Endodermal cell (in vitro differentiated cells): ENCODE measurements around the gene RNF17. TPM values are rescaled to one million over a fixed set of nuclear protein-coding genes. Genes with fewer than 3 reads are reported as not detected.
"Not testable (repeated sequence)": the region's sequence is repeated elsewhere in the genome, so short reads cannot be mapped to it uniquely, and the experiment has no call there.

Experiments
- DNase-seq: peaks from one replicate; pipeline ENCODE4 v3.0.0-alpha.2; 2017
- H3K27ac ChIP-seq: 2 replicates; pipeline ENCODE4 v1.5.1; 2013; ENCODE audit warnings: mild to moderate bottlenecking, low read depth, low read length, moderate library complexity
- H3K27me3 ChIP-seq: 2 replicates; pipeline ENCODE4 v1.6.1; 2013; ENCODE audit warnings: mild to moderate bottlenecking, low read length, moderate library complexity; ENCODE audit not compliant: insufficient read depth, control insufficient read depth, poor library complexity, severe bottlenecking
- H3K36me3 ChIP-seq: 2 replicates; pipeline ENCODE4 v1.7.0; 2013; ENCODE audit warnings: mild to moderate bottlenecking, low read length, moderate library complexity; ENCODE audit not compliant: control insufficient read depth, insufficient read depth
- H3K4me1 ChIP-seq: one replicate; pipeline ENCODE4 v1.7.0; 2013; ENCODE audit warnings: low read length; ENCODE audit not compliant: control insufficient read depth, insufficient read depth
- H3K4me3 ChIP-seq: 2 replicates; pipeline ENCODE4 v1.5.1; 2013; ENCODE audit warnings: mild to moderate bottlenecking, low read length, moderate library complexity
- H3K9ac ChIP-seq: 2 replicates; pipeline ENCODE4 v1.6.1; 2013; ENCODE audit warnings: mild to moderate bottlenecking, low read length, moderate library complexity; ENCODE audit not compliant: poor library complexity, severe bottlenecking; ENCODE audit errors: extremely low read depth
- H3K9me3 ChIP-seq: 2 replicates; pipeline ENCODE4 v1.6.1; 2013; ENCODE audit warnings: mild to moderate bottlenecking, low read length, moderate library complexity; ENCODE audit not compliant: control insufficient read depth
- H3K27ac Mint-ChIP-seq: 2 replicates; pipeline ENCODE4 v1.8.0; 2020; ENCODE audit warnings: mixed read lengths
- H3K27me3 Mint-ChIP-seq: 2 replicates; pipeline ENCODE4 v1.8.0; 2021; ENCODE audit warnings: mild to moderate bottlenecking, mixed read lengths; ENCODE audit not compliant: insufficient read depth
- H3K36me3 Mint-ChIP-seq: 2 replicates; pipeline ENCODE4 v1.8.0; 2020; ENCODE audit warnings: low read depth, mixed read lengths
- H3K4me1 Mint-ChIP-seq: 2 replicates; pipeline ENCODE4 v1.8.0; 2020; ENCODE audit warnings: mixed read lengths
- H3K4me3 Mint-ChIP-seq: 2 replicates; pipeline ENCODE4 v1.8.0; 2020; ENCODE audit warnings: mild to moderate bottlenecking, moderate library complexity, mixed read lengths
- H3K9me3 Mint-ChIP-seq: 2 replicates; pipeline ENCODE4 v1.8.0; 2020; ENCODE audit warnings: mild to moderate bottlenecking, mixed read lengths
- CTCF ChIP-seq: fragments of 200-600 bp; sonication (generic); conservative IDR thresholded peaks from 2 replicates; pipeline ENCODE4 v1.5.0; 2021; ENCODE audit warnings: antibody characterized with exemption, mild to moderate bottlenecking
- WGBS, 2 experiments: methylation state at CpG; one replicate each; pipeline versions ENCODE4 v1.1.5 to v1.1.7; 2013; ENCODE audit warnings: missing lambda C conversion rate in 2 of 2, mixed read lengths in 1 of 2; ENCODE audit not compliant: insufficient coverage in 1 of 2, insufficient read length in 1 of 2; 5-methylcytosine and 5-hydroxymethylcytosine counted together
- total RNA-seq, 2 donors: library from RNA; stranded (reverse); fragmentation: NEBNext Ultra II Directional in 1 of 2; extraction: Animal tissue kit (Norgen Biotek cat#: 25700) in 1 of 2; gene quantifications; 2 replicates in 1 of 2; 3 replicates in 1 of 2; pipeline ENCODE4 v1.2.1, GENCODE V29; 2021

The RNF17 gene
- total RNA-seq, 2 donors from 2014 or later: not detected

GRCh38 chr13:24827799-24828198 is 63.8 kb downstream of the RNF17 start:
- Histone ChIP-seq H3K36me3 (no peaks in the 10 kb centered on the region), H3K9me3 (no peaks in the 10 kb centered on the region), H3K4me1 (no peaks in the 10 kb centered on the region), H3K9ac (no peak overlapping the region), H3K27me3 (no peaks in the 10 kb centered on the region), H3K4me3 (no peak overlapping the region), H3K27ac (no peak overlapping the region)
- TF ChIP-seq CTCF: no peak
- H3K4me1 Mint-ChIP-seq: no peaks in the 10 kb centered on the region
- no peaks in the 10 kb centered on the region for H3K9me3 Mint-ChIP-seq
- 100% methylated on average over 1 of the region's 1 CpG for WGBS, 2 experiments
- no peaks in the 10 kb centered on the region for H3K36me3 Mint-ChIP-seq
- DNase-seq: no peak
- no peak overlapping the region for H3K4me3 Mint-ChIP-seq
- H3K27me3 Mint-ChIP-seq: peaks cover 2% of the 10 kb centered on the region
- no peak overlapping the region for H3K27ac Mint-ChIP-seq

GRCh38 chr13:24834902-24835510 is 71.0 kb downstream of the RNF17 start:
- Histone ChIP-seq H3K4me1 (no peaks in the 10 kb centered on the region), H3K36me3 (no peaks in the 10 kb centered on the region), H3K27ac (no peak overlapping the region), H3K4me3 (peak overlapping the region; percentile 50), H3K9ac (no peak overlapping the region), H3K27me3 (no peaks in the 10 kb centered on the region), H3K9me3 (no peaks in the 10 kb centered on the region)
- TF ChIP-seq CTCF: no peak
- DNase-seq: peak; percentile 50
- H3K36me3 Mint-ChIP-seq: no peaks in the 10 kb centered on the region
- H3K4me1 Mint-ChIP-seq: peaks cover 37% of the 10 kb centered on the region
- H3K27ac Mint-ChIP-seq: peak overlapping the region; percentile 52
- 95 to 98% methylated on average over 6 to 9 of the region's 9 CpGs for WGBS, 2 experiments
- H3K27me3 Mint-ChIP-seq: peaks cover 11% of the 10 kb centered on the region
- H3K9me3 Mint-ChIP-seq: peaks cover 7% of the 10 kb centered on the region
- no peak overlapping the region for H3K4me3 Mint-ChIP-seq

DNA sequence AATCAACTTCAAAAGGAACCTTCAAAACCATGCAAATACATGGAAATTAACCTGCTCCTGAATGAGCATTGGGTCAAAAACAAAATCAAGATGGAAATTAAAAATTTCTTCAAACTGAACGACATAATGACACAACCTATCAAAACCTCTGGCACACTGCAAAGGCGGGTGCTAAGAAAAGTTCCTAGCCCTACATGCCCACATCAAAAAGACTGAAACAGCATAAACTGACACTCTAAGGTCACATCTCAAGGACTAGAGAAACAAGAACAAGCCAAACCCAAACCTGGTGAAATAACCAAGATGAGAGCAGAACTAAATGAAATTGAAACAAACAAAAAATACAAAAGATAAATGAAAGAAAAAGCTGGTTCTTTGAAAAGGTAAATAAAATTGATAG is 73.6 kb downstream of the RNF17 start:
- not testable (repeated sequence) for H3K36me3 Mint-ChIP-seq, H3K9me3 Mint-ChIP-seq, H3K9ac ChIP-seq, H3K4me1 ChIP-seq, H3K27ac ChIP-seq, H3K4me3 Mint-ChIP-seq, H3K27me3 ChIP-seq, H3K36me3 ChIP-seq, H3K4me3 ChIP-seq, H3K27ac Mint-ChIP-seq, H3K9me3 ChIP-seq, DNase-seq
- peaks cover 11% of the 10 kb centered on the region for H3K27me3 Mint-ChIP-seq
- H3K4me1 Mint-ChIP-seq: peaks cover 39% of the 10 kb centered on the region
- WGBS, 2 experiments: 60 to 93% methylated on average over 1 to 2 of the region's 2 CpGs
